Omental fat pad (tissue), 4 donors: ENCODE results near the gene PMEPA1. TPM values are rescaled to one million over a fixed set of nuclear protein-coding genes. Genes with fewer than 3 reads are reported as not detected.

Experiments used
- ATAC-seq: fragments of 150-250 bp; one replicate; pipeline ENCODE4 v1.9.1; 2016; ENCODE audit warnings: mild to moderate bottlenecking, moderate library complexity; ENCODE audit not compliant: low FRiP score
- DNase-seq: peaks from one replicate; pipeline ENCODE4 v3.0.0-alpha.2; 2019; ENCODE audit warnings: low spot score
- CTCF ChIP-seq, 3 donors: fragments of 450-650 bp; IDR thresholded peaks; one replicate each; pipeline ENCODE4 v1.5.1; 2016 to 2017; ENCODE audit warnings: antibody characterized with exemption in 3 of 3, mild to moderate bottlenecking in 3 of 3, moderate library complexity in 2 of 3
- total RNA-seq, 4 donors: library from RNA; depleted of rRNA; stranded (reverse); fragments of >200 nt; gene quantifications; one replicate each; pipeline ENCODE4 v1.1.0, GENCODE V29; 2016

The PMEPA1 gene
- total RNA-seq, 4 donors from 2014 or later = 10.4 to 42.7 (median 18.9) TPM

GRCh38 chr20:57601211-57601570 lies 108.6 kb downstream of the PMEPA1 start:
- DNase-seq (no peak), ATAC-seq (no peak)
- no peak for TF ChIP-seq CTCF (IDR thresholded peaks at IDR 0.05)

- DNase-seq = no peak
- no peak for TF ChIP-seq CTCF (IDR thresholded peaks at IDR 0.05)
- no peak for ATAC-seq
Observed at GRCh38 chr20:57600320-57601210, 109.2 kb downstream of the PMEPA1 start.

GRCh38 chr20:57598491-57598890 lies 111.3 kb downstream of the PMEPA1 start:
- ATAC-seq = no peak
- no peak for DNase-seq
- TF ChIP-seq CTCF (IDR thresholded peaks at IDR 0.05) = no peak

Other genes with a start within 250 kb of the PMEPA1 start
- not detected for gene CTCFL, start 184.9 kb downstream of the PMEPA1 start, total RNA-seq
- gene PCK1, start 148.9 kb downstream of the PMEPA1 start, total RNA-seq = 100 to 1,000 TPM; 103 to 386 (median 203) TPM
- under 1 TPM in 3 of 4 donors, not detected in 1; 0.28 to 0.84 (median 0.56) TPM for gene ZBP1, start 89.6 kb downstream of the PMEPA1 start, total RNA-seq